SK-N-SH treated with all-trans-retinoic acid at 6 μM for 48 hours (cell line): ENCODE data around the gene SNED1.

Experiments
- ATAC-seq: fragments of 200-7000 bp; cut with Tn5 transposase; 3 replicates; pipeline ENCODE4 v1.9.1; 2020; ENCODE audit warnings: mild to moderate bottlenecking, moderate library complexity
- OSR1 ChIP-seq: fragments of 250-450 bp; sonication (Bioruptor Pico); IDR thresholded peaks from 2 replicates; pipeline ENCODE4 v1.8.0; 2022; ENCODE audit warnings: moderate library complexity, mild to moderate bottlenecking, inconsistent platforms
- PPARA ChIP-seq: fragments of 250-450 bp; sonication (Bioruptor Pico); IDR thresholded peaks from 2 replicates; pipeline ENCODE4 v1.5.0; 2020; ENCODE audit warnings: mild to moderate bottlenecking, borderline replicate concordance
- RARB ChIP-seq: fragments of 250-450 bp; sonication (Bioruptor Pico); IDR thresholded peaks from 2 replicates; pipeline ENCODE4 v1.8.0; 2021; ENCODE audit warnings: mild to moderate bottlenecking, moderate library complexity
- SNAI2 ChIP-seq: fragments of 250-450 bp; sonication (Bioruptor Pico); IDR thresholded peaks from 2 replicates; pipeline ENCODE4 v1.5.0; 2020; ENCODE audit warnings: mild to moderate bottlenecking, moderate library complexity
- TCF4 ChIP-seq: fragments of 250-450 bp; sonication (Bioruptor Pico); IDR thresholded peaks from 2 replicates; pipeline ENCODE4 v1.8.0; 2021; ENCODE audit warnings: mild to moderate bottlenecking, moderate library complexity, borderline replicate concordance
- TOX ChIP-seq: fragments of 250-450 bp; sonication (Bioruptor Pico); IDR thresholded peaks from 2 replicates; pipeline ENCODE4 v1.8.0; 2021; ENCODE audit warnings: mild to moderate bottlenecking, moderate library complexity, borderline replicate concordance
- ZC3H10 ChIP-seq: fragments of 250-450 bp; sonication (Bioruptor Pico); IDR thresholded peaks from 2 replicates; pipeline ENCODE4 v1.5.1; 2021; ENCODE audit warnings: mild to moderate bottlenecking, moderate library complexity
- ZFP3 ChIP-seq: fragments of 250-450 bp; sonication (Bioruptor Pico); IDR thresholded peaks from 2 replicates; pipeline ENCODE4 v1.5.0; 2020; ENCODE audit warnings: mild to moderate bottlenecking, moderate library complexity
- ZFP30 ChIP-seq: fragments of 450-650 bp; formaldehyde crosslinking; IDR thresholded peaks from 2 replicates; pipeline ENCODE4 v1.5.0; 2022; ENCODE audit warnings: mild to moderate bottlenecking, moderate library complexity
- ZNF565 ChIP-seq: fragments of 450-650 bp; formaldehyde crosslinking; conservative IDR thresholded peaks from 2 replicates; pipeline ENCODE4 v1.5.0; 2020; ENCODE audit warnings: low read depth, mild to moderate bottlenecking, moderate library complexity
- ZNF70 ChIP-seq: fragments of 450-650 bp; formaldehyde crosslinking; IDR thresholded peaks from 2 replicates; pipeline ENCODE4 v1.5.0; 2020; ENCODE audit warnings: mild to moderate bottlenecking, moderate library complexity
- TF ChIP-seq, protein P1 (sequence below): fragments of 250-450 bp; sonication (Bioruptor Pico); IDR thresholded peaks from 2 replicates; pipeline ENCODE4 v1.5.1; 2021; ENCODE audit warnings: mild to moderate bottlenecking, moderate library complexity
- TF ChIP-seq, protein P2 (sequence below): fragments of 250-450 bp; sonication (Bioruptor Pico); IDR thresholded peaks from 2 replicates; pipeline ENCODE4 v1.8.0; 2020; ENCODE audit warnings: mild to moderate bottlenecking, moderate library complexity, borderline replicate concordance
- TF ChIP-seq, protein P3 (sequence below): fragments of 250-450 bp; sonication (Bioruptor Pico); IDR thresholded peaks from 2 replicates; pipeline ENCODE4 v1.5.0; 2020; ENCODE audit warnings: mild to moderate bottlenecking, moderate library complexity
- TF ChIP-seq, protein P4 (sequence below): fragments of 250-450 bp; sonication (Bioruptor Pico); IDR thresholded peaks from 2 replicates; pipeline ENCODE4 v1.5.1; 2020; ENCODE audit warnings: low read depth, mild to moderate bottlenecking, moderate library complexity
- TF ChIP-seq, protein P5 (sequence below): fragments of 250-450 bp; sonication (Bioruptor Pico); IDR thresholded peaks from 2 replicates; pipeline ENCODE4 v1.8.0; 2021; ENCODE audit warnings: low read depth, mild to moderate bottlenecking, moderate library complexity, borderline replicate concordance

Gene SNED1

DNA sequence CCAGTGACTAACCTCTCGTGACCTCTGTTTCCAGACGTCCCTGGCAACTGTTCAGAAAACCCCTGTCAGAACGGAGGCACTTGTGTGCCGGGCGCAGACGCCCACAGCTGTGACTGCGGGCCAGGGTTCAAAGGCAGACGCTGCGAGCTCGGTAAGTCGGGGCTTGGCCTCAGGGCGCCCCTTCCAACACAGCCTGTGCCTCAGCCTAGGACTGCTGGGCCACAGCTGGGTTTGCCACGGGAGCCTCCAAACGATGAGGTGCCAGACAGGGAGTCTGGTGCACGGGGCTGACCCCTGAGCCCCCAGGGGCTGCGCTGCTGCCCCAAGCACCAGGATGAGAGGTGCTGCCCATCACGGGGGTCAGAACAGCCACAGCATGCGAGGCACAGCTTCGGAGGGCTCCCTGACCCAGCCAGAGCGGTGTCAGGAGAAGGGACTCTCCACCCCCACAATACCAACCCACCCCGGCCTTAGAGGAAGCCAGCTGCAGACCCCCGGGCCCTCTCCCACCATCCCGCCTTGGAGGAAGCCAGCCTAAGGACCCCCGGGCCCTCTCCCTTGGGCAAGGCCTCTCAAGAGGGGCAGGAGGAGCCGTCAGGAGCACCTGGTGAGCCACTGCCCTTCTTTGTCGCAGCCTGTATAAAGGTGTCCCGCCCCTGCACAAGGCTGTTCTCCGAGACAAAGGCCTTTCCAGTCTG is 83.4 kb downstream of the SNED1 start:
- no peak for TF ChIP-seq ZFP30 (CRISPR knock-in tag)
- no peak for TF ChIP-seq PPARA
- TF ChIP-seq SNAI2 (CRISPR knock-in tag) = no peak
- no peak for TF ChIP-seq ZNF565 (CRISPR knock-in tag)
- TF ChIP-seq, protein P1, sequence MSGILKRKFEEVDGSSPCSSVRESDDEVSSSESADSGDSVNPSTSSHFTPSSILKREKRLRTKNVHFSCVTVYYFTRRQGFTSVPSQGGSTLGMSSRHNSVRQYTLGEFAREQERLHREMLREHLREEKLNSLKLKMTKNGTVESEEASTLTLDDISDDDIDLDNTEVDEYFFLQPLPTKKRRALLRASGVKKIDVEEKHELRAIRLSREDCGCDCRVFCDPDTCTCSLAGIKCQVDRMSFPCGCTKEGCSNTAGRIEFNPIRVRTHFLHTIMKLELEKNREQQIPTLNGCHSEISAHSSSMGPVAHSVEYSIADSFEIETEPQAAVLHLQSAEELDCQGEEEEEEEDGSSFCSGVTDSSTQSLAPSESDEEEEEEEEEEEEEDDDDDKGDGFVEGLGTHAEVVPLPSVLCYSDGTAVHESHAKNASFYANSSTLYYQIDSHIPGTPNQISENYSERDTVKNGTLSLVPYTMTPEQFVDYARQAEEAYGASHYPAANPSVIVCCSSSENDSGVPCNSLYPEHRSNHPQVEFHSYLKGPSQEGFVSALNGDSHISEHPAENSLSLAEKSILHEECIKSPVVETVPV (CRISPR knock-in tag) = no peak
- no peak for TF ChIP-seq ZC3H10 (CRISPR knock-in tag)
- TF ChIP-seq, protein P2, sequence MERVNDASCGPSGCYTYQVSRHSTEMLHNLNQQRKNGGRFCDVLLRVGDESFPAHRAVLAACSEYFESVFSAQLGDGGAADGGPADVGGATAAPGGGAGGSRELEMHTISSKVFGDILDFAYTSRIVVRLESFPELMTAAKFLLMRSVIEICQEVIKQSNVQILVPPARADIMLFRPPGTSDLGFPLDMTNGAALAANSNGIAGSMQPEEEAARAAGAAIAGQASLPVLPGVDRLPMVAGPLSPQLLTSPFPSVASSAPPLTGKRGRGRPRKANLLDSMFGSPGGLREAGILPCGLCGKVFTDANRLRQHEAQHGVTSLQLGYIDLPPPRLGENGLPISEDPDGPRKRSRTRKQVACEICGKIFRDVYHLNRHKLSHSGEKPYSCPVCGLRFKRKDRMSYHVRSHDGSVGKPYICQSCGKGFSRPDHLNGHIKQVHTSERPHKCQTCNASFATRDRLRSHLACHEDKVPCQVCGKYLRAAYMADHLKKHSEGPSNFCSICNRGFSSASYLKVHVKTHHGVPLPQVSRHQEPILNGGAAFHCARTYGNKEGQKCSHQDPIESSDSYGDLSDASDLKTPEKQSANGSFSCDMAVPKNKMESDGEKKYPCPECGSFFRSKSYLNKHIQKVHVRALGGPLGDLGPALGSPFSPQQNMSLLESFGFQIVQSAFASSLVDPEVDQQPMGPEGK (CRISPR knock-in tag) = no peak
- TF ChIP-seq, protein P3, sequence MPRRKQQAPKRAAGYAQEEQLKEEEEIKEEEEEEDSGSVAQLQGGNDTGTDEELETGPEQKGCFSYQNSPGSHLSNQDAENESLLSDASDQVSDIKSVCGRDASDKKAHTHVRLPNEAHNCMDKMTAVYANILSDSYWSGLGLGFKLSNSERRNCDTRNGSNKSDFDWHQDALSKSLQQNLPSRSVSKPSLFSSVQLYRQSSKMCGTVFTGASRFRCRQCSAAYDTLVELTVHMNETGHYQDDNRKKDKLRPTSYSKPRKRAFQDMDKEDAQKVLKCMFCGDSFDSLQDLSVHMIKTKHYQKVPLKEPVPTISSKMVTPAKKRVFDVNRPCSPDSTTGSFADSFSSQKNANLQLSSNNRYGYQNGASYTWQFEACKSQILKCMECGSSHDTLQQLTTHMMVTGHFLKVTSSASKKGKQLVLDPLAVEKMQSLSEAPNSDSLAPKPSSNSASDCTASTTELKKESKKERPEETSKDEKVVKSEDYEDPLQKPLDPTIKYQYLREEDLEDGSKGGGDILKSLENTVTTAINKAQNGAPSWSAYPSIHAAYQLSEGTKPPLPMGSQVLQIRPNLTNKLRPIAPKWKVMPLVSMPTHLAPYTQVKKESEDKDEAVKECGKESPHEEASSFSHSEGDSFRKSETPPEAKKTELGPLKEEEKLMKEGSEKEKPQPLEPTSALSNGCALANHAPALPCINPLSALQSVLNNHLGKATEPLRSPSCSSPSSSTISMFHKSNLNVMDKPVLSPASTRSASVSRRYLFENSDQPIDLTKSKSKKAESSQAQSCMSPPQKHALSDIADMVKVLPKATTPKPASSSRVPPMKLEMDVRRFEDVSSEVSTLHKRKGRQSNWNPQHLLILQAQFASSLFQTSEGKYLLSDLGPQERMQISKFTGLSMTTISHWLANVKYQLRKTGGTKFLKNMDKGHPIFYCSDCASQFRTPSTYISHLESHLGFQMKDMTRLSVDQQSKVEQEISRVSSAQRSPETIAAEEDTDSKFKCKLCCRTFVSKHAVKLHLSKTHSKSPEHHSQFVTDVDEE (CRISPR knock-in tag) = no peak
- TF ChIP-seq, protein P4, sequence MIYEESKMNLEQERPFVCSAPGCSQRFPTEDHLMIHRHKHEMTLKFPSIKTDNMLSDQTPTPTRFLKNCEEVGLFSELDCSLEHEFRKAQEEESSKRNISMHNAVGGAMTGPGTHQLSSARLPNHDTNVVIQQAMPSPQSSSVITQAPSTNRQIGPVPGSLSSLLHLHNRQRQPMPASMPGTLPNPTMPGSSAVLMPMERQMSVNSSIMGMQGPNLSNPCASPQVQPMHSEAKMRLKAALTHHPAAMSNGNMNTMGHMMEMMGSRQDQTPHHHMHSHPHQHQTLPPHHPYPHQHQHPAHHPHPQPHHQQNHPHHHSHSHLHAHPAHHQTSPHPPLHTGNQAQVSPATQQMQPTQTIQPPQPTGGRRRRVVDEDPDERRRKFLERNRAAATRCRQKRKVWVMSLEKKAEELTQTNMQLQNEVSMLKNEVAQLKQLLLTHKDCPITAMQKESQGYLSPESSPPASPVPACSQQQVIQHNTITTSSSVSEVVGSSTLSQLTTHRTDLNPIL (CRISPR knock-in tag) = no peak
- TF ChIP-seq TOX (CRISPR knock-in tag) = no peak
- TF ChIP-seq TCF4 (CRISPR knock-in tag) = no peak
- no peak for TF ChIP-seq ZNF70 (CRISPR knock-in tag)
- TF ChIP-seq, protein P5, sequence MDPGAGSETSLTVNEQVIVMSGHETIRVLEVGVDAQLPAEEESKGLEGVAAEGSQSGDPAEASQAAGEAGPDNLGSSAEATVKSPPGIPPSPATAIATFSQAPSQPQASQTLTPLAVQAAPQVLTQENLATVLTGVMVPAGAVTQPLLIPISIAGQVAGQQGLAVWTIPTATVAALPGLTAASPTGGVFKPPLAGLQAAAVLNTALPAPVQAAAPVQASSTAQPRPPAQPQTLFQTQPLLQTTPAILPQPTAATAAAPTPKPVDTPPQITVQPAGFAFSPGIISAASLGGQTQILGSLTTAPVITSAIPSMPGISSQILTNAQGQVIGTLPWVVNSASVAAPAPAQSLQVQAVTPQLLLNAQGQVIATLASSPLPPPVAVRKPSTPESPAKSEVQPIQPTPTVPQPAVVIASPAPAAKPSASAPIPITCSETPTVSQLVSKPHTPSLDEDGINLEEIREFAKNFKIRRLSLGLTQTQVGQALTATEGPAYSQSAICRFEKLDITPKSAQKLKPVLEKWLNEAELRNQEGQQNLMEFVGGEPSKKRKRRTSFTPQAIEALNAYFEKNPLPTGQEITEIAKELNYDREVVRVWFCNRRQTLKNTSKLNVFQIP (CRISPR knock-in tag) = no peak
- no peak for TF ChIP-seq ZFP3
- no peak for TF ChIP-seq OSR1
- TF ChIP-seq, all 23 proteins: peak for 0
- peak; percentile 7; the same call in 1 of the 3 replicates for ATAC-seq

DNA sequence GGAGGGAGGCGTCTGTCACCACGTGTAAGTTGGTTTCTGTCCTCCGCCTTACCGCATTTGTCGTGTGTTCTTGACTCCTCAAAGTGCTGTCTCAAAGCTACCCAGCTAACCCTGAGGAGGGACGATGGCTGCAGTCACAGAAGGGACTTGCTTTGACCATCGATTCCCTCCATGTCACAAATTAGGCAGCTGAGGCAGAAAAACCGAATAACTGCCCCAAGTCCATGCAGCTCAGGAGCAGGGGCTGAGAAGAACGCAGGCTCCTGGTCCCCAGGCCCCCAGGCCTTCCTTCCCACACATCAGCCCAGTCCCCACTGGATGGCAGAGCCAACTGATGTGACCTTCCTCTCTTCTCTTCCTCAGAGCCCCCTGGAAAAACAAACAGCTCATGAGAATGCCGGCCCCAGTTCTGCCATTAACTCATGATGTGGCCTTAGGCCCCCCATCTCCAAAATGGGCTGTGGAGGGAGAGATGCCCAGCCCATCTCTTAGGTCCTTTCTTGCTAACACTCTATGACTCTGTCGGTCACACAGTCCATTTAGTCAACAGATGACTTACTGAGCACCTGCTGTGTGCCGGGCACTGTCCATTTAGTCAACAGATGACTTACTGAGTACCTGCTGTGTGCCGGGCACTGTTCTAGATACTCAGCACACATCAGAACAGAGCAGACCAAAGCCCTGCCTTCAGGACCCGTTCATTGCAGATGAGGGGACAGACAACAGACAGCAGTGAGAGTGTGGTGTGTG is 84.1 kb downstream of the SNED1 start:
- TF ChIP-seq PPARA (no peak), ZFP3 (no peak), RARB (no peak), SNAI2 (CRISPR knock-in tag) (no peak)
- TF ChIP-seq, protein P5 (CRISPR knock-in tag) = no peak
- no peak for ATAC-seq

DNA sequence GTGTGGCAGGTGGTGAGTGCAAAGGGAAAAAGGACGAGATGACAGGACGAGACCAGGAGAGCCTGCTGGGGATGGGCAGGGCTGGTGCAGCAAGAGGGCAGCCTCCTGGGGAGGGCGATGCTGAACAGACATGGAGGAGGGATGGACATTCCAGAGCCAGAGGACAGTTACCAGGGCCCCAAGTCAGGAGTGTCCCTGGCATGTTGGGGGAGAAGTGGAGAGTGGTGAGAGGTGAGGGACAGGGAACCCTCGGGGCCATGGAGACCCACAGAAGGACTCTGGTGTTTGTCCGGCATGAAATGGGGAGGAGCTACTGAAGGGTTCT is 84.6 kb downstream of the SNED1 start:
- no peak for TF ChIP-seq TCF4 (CRISPR knock-in tag)
- TF ChIP-seq, protein P2 (CRISPR knock-in tag) = no peak
- TF ChIP-seq ZNF565 (CRISPR knock-in tag) = no peak
- TF ChIP-seq, all 23 proteins: peak for 0
- no peak for ATAC-seq
